Astrocyte (in vitro differentiated cells and primary cell): ENCODE data around the gene KIF23. TPM values are rescaled to one million over a fixed set of nuclear protein-coding genes. Genes with fewer than 3 reads are reported as not detected.

Experiments
- DNase-seq: peaks from one replicate; pipeline ENCODE4 v3.0.0-alpha.2; 2010; ENCODE audit warnings: low read depth
- FAIRE-seq: peaks from 2 replicates; lab custom pipeline; 2011; peaks lifted over from hg19 to GRCh38; lab: Jason Lieb, UNC
- H2AFZ ChIP-seq: 2 replicates; pipeline ENCODE4 v1.6.0; 2012; ENCODE audit warnings: low read depth, low read length, inconsistent platforms
- H3K27ac ChIP-seq: 2 replicates; pipeline ENCODE4 v1.5.1; 2011; ENCODE audit warnings: low read depth, low read length, inconsistent platforms
- H3K27me3 ChIP-seq: 2 replicates; pipeline ENCODE4 v1.6.0; 2011; ENCODE audit warnings: low read length, inconsistent platforms; ENCODE audit not compliant: insufficient read depth
- H3K36me3 ChIP-seq: 2 replicates; pipeline ENCODE4 v1.5.1; 2011; ENCODE audit warnings: low read length, inconsistent platforms; ENCODE audit not compliant: insufficient read depth
- H3K4me1 ChIP-seq: 2 replicates; pipeline ENCODE4 v1.5.1; 2011; ENCODE audit warnings: low read length, inconsistent platforms; ENCODE audit not compliant: insufficient read depth
- H3K4me2 ChIP-seq: 2 replicates; pipeline ENCODE4 v1.6.0; 2012; ENCODE audit warnings: low read length, inconsistent platforms
- H3K4me3 ChIP-seq: 2 replicates; pipeline ENCODE4 v1.5.1; 2011; ENCODE audit warnings: low read depth, mild to moderate bottlenecking, low read length, inconsistent platforms; ENCODE audit not compliant: insufficient read depth
- H3K79me2 ChIP-seq: 2 replicates; pipeline ENCODE4 v1.6.0; 2012; ENCODE audit warnings: mild to moderate bottlenecking, low read length, inconsistent platforms; ENCODE audit not compliant: insufficient read depth
- H3K9ac ChIP-seq: 2 replicates; pipeline ENCODE4 v1.6.0; 2012; ENCODE audit warnings: mild to moderate bottlenecking, low read length, inconsistent platforms
- H3K9me3 ChIP-seq: 2 replicates; pipeline ENCODE4 v1.5.1; 2012; ENCODE audit warnings: low read depth, mild to moderate bottlenecking, low read length, inconsistent platforms; ENCODE audit not compliant: insufficient read depth
- H4K20me1 ChIP-seq: 2 replicates; pipeline ENCODE4 v1.6.0; 2012; ENCODE audit warnings: low read length, inconsistent platforms; ENCODE audit not compliant: insufficient read depth
- H3K27ac Mint-ChIP-seq: one replicate; pipeline ENCODE4 v1.8.0; 2021; ENCODE audit warnings: mild to moderate bottlenecking, mixed read lengths; ENCODE audit not compliant: unreplicated experiment
- H3K27me3 Mint-ChIP-seq: one replicate; pipeline ENCODE4 v1.8.0; 2021; ENCODE audit warnings: low read depth, mixed read lengths; ENCODE audit not compliant: unreplicated experiment
- H3K36me3 Mint-ChIP-seq: one replicate; pipeline ENCODE4 v1.8.0; 2021; ENCODE audit warnings: low read depth, mixed read lengths; ENCODE audit not compliant: unreplicated experiment
- H3K4me1 Mint-ChIP-seq: one replicate; pipeline ENCODE4 v1.8.0; 2021; ENCODE audit warnings: low read depth, mixed read lengths; ENCODE audit not compliant: unreplicated experiment
- H3K4me3 Mint-ChIP-seq: one replicate; pipeline ENCODE4 v1.8.0; 2021; ENCODE audit warnings: mild to moderate bottlenecking, moderate library complexity, mixed read lengths; ENCODE audit not compliant: unreplicated experiment
- H3K9me3 Mint-ChIP-seq: one replicate; pipeline ENCODE4 v1.8.0; 2021; ENCODE audit warnings: mild to moderate bottlenecking, mixed read lengths; ENCODE audit not compliant: unreplicated experiment
- CTCF ChIP-seq: IDR thresholded peaks from 2 replicates; pipeline ENCODE4 v1.5.1; 2011; ENCODE audit warnings: low read depth, mild to moderate bottlenecking, inconsistent platforms, low read length, moderate library complexity; ENCODE audit not compliant: insufficient read depth
- EZH2 ChIP-seq: IDR thresholded peaks from 2 replicates; pipeline ENCODE4 v1.6.1; 2012; ENCODE audit warnings: mild to moderate bottlenecking, low read length, inconsistent platforms; ENCODE audit not compliant: insufficient read depth
- total RNA-seq: library from RNA; stranded (reverse); gene quantifications from 2 replicates; pipeline ENCODE4 v1.2.1, GENCODE V29; 2021

KIF23 gene
- total RNA-seq, 1 donor from 2014 or later: 11.8 TPM

- H3K36me3 ChIP-seq: no peaks in the 10 kb centered on the region
- H3K36me3 Mint-ChIP-seq: peaks cover 6% of the 10 kb centered on the region
- H3K9me3 Mint-ChIP-seq: no peaks in the 10 kb centered on the region
- H3K9me3 ChIP-seq: no peaks in the 10 kb centered on the region
- H3K27ac Mint-ChIP-seq: no peak overlapping the region
- H2AFZ ChIP-seq: no peak overlapping the region
- no peaks in the 10 kb centered on the region for H3K27me3 Mint-ChIP-seq
- H3K27ac ChIP-seq: no peak overlapping the region
- peaks cover 16% of the 10 kb centered on the region for H3K4me1 ChIP-seq
- DNase-seq (no peak), FAIRE-seq (no peak)
- peaks cover 59% of the 10 kb centered on the region for H3K79me2 ChIP-seq
- no peaks in the 10 kb centered on the region for H3K27me3 ChIP-seq
- no peak overlapping the region for H3K4me2 ChIP-seq
- TF ChIP-seq EZH2: no peak
- no peak for TF ChIP-seq CTCF
- peaks cover 68% of the 10 kb centered on the region for H4K20me1 ChIP-seq
- H3K9ac ChIP-seq: no peak overlapping the region
- H3K4me3 ChIP-seq: no peak overlapping the region
- H3K4me3 Mint-ChIP-seq: no peak overlapping the region
- H3K4me1 Mint-ChIP-seq: peaks cover 8% of the 10 kb centered on the region
These were observed 9.0 kb upstream of the KIF23 start for GRCh38 chr15:69405110-69405509.

- peaks cover 21% of the 10 kb centered on the region for H3K4me1 ChIP-seq
- Mint-ChIP-seq H3K27ac (peak overlapping the region; percentile 3), H3K36me3 (no peaks in the 10 kb centered on the region), H3K9me3 (no peaks in the 10 kb centered on the region), H3K27me3 (no peaks in the 10 kb centered on the region), H3K4me3 (no peak overlapping the region), H3K4me1 (peaks cover 13% of the 10 kb centered on the region)
- no peak overlapping the region for H2AFZ ChIP-seq
- no peak overlapping the region for H3K9ac ChIP-seq
- no peaks in the 10 kb centered on the region for H3K27me3 ChIP-seq
- no peak overlapping the region for H3K4me2 ChIP-seq
- no peaks in the 10 kb centered on the region for H3K9me3 ChIP-seq
- no peak overlapping the region for H3K4me3 ChIP-seq
- peaks cover 72% of the 10 kb centered on the region for H4K20me1 ChIP-seq
- DNase-seq (no peak), FAIRE-seq (no peak)
- H3K36me3 ChIP-seq: no peaks in the 10 kb centered on the region
- peaks cover 82% of the 10 kb centered on the region for H3K79me2 ChIP-seq
- TF ChIP-seq EZH2: no peak
- TF ChIP-seq CTCF: no peak
- H3K27ac ChIP-seq: no peak overlapping the region
These were observed 6.3 kb upstream of the KIF23 start for GRCh38 chr15:69407719-69408400.

GRCh38 chr15:69408841-69409240, 5.3 kb upstream of the KIF23 start:
- H3K36me3 Mint-ChIP-seq: no peaks in the 10 kb centered on the region
- H3K27me3 Mint-ChIP-seq: no peaks in the 10 kb centered on the region
- H3K4me1 Mint-ChIP-seq: peaks cover 18% of the 10 kb centered on the region
- FAIRE-seq (no peak), DNase-seq (no peak)
- Histone ChIP-seq H2AFZ (no peak overlapping the region), H3K4me2 (no peak overlapping the region), H3K4me3 (no peak overlapping the region), H3K9ac (no peak overlapping the region), H3K79me2 (peaks cover 91% of the 10 kb centered on the region), H3K27ac (no peak overlapping the region), H3K36me3 (no peaks in the 10 kb centered on the region), H3K27me3 (no peaks in the 10 kb centered on the region), H4K20me1 (peaks cover 76% of the 10 kb centered on the region), H3K4me1 (peaks cover 19% of the 10 kb centered on the region), H3K9me3 (no peaks in the 10 kb centered on the region)
- no peak overlapping the region for H3K4me3 Mint-ChIP-seq
- no peak overlapping the region for H3K27ac Mint-ChIP-seq
- TF ChIP-seq EZH2: no peak
- TF ChIP-seq CTCF: no peak
- H3K9me3 Mint-ChIP-seq: no peaks in the 10 kb centered on the region
